Neural progenitor cell (in vitro differentiated cells): ENCODE measurements around the gene PEF1.

Experiments used
- CTCF ChIP-seq: fragments of 200-600 bp; sonication (generic); IDR thresholded peaks from 2 replicates; pipeline ENCODE4 v1.5.1; 2017; ENCODE audit warnings: antibody characterized with exemption, mild to moderate bottlenecking
- EZH2 ChIP-seq: fragments of 200-600 bp; sonication (generic); IDR thresholded peaks from 2 replicates; pipeline ENCODE4 v1.6.1; 2017; ENCODE audit warnings: antibody characterized with exemption, mild to moderate bottlenecking, moderate library complexity

GRCh38 chr1:31679091-31679490 lies 34.4 kb upstream of the PEF1 start:
- TF ChIP-seq CTCF = no peak
- no peak for TF ChIP-seq EZH2
